Stimulated activated naive CD4-positive, alpha-beta T cell (primary cell): ENCODE results near the gene DOCK2.
"Not testable (repeated sequence)": the region's sequence is repeated elsewhere in the genome, so short reads cannot be mapped to it uniquely, and the experiment has no call there.

Experiments
- DNase-seq, 6 experiments: peaks; one replicate each; lab custom pipeline; 2025; lab: John Stamatoyannopoulos, UW

DOCK2 gene

DNA sequence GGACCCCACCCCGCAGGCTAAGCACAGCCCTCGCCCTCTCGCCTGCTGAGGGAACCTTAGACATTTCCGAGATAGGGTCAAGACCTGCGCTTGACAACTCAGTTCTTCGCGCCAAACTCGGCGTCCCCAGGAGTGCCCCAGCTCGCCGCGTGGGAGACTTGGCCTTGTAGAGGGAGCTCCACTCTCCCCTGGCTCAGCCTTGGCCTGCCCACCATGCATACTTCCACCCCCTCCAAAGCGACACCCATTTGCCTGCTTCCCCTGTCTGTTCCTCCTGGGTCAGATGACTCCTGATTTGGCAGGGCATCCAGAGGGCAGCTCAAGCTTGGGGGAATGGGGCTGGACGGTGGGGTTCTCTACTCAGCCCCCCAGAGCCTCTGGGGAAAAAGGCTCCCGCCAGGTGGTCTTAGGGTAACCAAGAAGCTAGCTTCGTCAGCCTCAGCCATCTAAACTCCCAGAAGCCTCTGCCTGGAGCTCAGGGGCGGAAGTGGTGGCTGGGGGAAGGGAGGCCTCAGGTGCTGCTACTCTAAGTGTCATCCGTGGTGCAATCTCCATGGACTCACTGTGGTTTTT is 560 bp downstream of the DOCK2 start:
- DNase-seq = peak; percentile 11 to 79 (median 58)

DNA sequence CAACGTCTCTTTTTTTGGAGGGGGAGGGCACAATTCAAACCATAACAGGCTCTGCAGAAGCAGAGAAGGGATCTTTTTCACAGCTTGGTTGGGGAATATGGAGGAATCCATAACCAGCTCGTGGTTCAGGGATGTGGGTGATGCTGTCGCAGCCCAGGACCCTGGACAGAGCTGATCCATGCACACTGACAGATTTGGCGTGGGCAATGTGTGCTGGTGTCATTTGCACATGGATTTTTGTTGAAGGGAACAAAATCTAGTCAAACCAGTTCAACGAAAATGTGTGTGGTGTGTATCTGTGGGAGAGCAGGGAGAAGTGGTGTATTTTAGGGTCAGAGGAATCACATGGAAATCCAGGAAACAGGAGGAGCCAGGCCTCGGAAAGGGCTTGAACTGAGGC is 4.2 kb downstream of the DOCK2 start:
- no peak for DNase-seq

DNA sequence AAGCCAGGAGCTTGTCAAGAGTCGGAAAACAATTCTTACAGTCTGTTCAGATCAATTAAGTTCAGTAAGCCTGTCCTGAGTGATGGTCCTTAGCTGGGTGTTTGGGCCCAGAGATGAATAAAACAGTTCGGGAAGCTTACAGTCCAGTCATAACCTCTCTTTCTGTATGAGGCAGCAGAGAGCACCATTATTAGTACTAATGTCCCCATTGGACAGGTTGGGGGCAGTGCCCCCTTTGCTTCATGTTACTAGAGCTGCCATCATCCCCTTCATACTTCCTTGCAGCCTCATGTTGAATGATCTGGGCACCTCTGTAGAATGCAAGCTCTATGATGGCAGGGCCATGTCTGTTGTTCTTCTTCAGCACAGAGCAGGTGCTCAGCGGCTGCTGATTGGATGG is 9.8 kb downstream of the DOCK2 start:
- DNase-seq = no peak

DNA sequence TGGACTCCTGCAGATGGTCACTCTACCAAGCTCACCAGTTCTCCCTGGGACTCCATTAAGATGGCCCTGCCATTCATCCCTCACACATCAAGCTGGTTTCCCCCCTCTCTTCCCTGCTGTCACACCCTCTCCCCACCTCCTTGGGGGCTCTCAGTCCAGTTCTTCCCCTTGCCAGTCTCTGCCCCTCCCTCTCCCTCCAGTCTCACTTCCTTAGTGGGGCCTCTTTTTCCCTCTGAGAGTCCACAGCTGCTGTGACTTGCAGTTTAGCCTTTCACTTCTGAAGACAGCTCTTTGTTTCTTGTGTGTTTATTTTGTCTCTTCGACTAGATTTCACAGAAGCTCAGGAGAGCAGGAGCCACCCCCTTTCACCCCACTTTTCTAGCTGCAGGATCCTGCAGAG is 10.5 kb downstream of the DOCK2 start:
- DNase-seq = no peak

DNA sequence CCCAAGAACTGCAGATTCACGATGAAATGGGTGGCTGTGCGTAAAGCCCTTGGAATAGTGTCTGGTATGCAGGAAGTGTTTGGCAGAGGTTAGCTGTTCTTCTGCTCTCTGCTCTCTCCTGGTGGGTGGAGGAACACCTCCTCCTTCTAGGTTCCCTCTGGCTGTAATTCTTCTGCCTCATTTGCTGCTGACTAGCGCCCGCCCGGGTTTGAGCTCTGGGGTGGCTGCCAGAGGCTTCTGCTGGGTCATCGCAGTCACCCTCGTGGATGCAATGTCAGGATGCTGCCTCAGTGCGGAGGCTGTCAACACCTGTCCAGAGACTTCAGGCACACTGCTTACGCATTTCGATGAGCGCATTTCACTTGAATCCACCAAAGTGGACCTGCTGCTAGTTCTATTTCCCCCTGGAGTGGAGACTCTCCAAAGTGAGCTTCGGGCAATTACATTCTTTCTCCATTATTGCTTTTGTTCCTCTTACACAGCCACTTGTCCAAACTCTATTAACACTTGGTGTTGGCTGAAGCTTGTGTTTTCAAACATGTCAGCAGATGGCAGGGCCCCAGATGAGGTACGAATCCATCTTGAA is 11.7 kb downstream of the DOCK2 start:
- DNase-seq = peak in 2 of 6 experiments; percentile 5 to 9

DNA sequence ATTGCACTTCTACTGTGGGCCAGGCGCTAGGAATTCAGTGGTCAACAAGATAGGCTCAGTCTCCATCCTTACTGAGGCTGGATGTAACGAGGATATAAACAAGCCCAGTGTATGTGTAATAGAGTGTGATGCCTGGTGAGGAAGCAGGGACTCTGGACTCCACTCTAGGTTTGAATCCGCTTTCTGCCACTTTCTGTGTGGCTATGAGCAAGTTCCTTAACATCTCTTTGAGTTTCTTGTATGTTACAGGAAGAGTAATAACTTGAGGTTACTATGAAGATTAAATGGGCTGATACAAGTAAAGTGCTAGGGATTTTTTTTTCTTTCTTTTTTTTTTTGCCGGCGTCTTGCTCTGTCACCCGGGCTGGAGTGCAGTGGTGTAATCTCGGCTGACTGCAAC is 12.4 kb downstream of the DOCK2 start:
- peak in 2 of 6 experiments; percentile 5 to 27 for DNase-seq

DNA sequence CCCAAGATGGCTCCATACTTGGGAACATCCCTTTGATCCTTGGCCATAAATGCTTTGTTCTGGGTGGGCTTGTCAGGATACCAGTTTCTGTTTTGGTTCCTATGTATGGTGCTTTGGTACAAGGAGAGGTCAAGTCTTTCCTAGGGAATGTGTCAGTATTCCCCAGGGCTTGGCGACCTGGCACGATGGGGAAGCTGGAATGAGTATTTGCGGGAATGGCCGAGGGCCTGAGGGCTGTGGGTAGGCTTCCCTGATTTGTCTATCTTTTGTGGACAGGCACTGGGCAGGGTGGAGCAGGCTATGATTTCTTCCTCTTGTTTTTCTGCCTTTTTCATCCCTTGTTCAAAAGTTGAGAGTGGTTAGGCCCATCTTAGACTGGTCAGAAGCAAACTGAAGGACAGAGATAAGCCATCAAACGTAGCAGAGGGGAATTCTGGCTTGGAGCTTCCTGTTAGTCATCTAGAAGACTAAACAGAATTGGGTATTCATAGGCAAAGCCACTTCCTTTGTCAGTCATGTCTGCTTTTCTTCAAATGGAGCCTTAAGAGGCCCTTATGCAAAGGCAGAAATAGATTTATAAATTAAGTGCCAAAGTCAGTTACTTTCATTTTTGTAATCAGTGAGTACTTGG is 13.7 kb downstream of the DOCK2 start:
- DNase-seq = peak in 2 of 6 experiments; percentile 2

DNA sequence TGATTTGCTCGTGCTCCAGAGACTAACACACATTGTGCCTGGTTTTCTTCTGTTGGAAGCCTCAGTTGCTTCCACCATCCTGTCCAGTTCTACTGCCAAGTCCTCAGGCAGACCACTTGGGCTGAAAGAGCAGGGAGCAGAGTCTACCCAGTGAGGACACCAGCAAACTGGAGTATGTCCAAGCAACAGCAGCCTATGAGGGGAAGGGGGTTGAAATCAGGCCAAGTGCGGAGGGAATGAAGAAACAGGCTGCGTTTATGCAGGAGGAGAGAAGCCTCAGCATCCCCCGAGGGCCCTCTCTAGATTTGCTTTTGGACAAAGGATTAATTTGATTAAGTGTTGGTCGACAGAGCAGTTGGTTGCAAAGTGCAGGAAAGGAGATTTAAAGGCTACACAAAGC is 14.5 kb downstream of the DOCK2 start:
- no peak for DNase-seq

DNA sequence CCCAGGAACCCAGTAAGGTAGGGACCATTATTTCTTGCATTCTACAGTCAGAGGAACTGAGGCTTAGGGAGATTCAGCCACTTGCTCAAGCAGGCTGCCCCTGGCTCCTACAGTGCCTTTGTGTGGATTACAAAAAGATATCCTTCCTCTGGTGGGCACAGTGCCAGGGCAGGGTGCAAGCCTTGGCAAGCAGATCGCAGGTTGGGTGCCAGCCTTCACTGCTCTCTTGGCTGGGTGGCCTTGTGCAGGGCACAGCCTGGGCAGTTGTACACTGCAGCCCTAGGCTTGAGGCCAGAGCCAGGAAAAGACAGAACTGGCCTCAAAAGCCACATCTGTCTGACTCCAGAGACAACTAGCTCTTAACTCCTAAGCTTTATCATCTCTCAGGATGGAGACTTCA is 15.0 kb downstream of the DOCK2 start:
- DNase-seq = no peak

DNA sequence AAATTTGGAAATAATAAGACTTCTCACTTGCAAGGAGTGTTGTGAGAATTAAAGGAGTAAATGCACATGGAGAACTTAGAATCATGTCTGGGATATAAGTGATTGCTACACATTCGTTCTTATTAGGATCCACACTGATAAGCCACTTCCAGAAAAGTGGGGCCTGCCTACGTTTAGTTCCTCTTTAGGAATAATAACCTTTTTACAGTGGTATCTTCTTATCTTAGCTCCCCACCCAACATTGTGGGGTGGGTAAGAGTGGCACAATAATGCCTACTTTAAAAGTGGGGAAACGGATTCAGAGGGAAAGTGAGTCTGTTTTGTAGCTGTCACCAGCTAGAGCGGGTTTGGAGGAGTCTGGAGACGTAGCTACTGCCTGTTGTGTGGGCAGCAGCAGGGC is 16.0 kb downstream of the DOCK2 start:
- DNase-seq = no peak

DNA sequence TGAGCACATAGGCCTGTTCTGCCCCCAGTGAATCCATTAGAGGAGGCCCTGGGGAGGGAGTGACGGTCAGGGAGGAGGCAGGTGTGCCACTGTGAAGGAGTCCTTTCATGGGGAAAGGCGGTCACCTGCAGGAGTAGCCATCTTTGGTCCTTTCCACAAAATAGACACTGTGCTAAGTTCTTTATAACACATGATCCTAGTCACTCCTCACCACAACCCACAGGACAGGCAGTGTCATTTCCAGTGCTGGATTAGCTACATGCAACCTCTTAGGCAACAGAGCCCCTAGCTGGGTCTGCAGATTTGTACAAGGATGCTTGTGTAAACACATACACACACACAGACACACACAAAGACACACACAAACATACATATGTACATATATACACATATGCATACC is 18.3 kb downstream of the DOCK2 start:
- no peak for DNase-seq

DNA sequence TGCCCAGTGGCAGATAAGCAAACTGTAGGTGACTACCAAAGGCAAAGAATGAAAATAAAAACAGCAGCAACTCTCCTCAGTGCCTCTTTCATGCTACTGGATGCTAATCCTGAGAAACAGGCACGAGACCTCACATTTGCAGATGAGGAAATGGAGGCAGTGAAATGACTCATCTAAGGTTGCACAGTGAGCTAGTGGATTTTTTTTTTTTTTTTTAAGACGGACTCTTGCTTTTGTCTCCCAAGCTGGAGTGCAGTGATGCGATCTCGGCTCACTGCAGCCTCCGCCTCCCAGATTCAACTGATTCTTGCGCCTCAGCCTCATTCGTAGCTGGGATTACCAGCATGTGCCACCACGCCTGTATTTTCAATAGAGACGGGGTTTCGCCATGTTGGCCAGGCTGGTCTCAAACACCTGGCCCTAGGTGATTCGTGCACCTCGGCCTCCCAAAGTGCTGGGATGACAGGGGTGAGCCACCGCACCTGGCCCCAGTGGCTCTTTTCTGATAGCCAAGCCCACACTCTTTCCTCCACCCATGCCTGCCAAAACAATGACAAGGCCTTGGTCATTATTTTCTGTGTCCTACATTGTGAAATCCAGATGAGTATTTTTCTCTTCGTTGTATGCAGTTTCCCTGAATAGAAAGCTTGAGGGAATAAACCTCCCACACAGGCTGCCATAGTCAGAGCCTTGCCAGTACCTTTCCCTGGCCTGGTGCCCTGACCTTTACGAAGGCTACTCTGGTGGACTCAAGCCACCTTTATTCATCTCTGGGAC is 19.2 kb downstream of the DOCK2 start:
- no peak for DNase-seq

DNA sequence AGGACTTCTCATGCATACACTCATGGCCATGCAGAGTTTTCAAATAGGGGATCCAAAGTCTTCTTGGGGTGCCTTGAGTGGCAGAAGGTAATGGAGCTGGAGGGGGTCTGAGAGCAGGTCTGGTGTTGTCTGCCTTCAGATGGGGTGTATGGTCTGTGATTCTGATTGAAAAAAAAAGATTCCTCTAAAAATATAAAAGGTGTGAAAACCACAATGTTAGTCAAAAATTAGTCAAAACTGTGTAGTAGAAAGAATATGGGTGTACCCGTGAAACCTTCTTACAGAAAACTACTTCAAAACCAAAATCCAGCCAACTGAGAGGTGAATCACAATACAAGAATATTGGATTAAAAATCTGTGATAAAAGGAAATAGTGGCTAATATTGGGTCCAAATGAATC is 20.1 kb downstream of the DOCK2 start:
- no peak for DNase-seq

DNA sequence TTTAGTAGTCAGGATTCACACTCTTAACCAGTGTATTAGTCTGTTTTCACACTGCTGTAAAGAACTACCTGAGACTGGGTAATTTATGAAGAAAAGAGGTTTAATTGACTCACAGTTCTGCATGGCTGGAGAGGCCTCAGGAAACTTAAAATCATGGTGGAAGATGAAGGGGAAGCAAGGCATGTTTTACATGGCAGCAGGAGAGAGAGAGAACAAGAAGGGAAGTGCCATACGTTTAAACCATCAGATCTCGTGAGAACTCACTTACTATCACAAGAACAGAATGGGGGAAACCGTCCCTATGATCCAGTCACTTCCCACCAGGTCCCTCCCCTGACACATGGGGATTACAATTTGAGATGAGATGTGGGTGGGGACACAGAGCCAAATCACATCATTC is 25.4 kb downstream of the DOCK2 start:
- DNase-seq = not testable (repeated sequence)

DNA sequence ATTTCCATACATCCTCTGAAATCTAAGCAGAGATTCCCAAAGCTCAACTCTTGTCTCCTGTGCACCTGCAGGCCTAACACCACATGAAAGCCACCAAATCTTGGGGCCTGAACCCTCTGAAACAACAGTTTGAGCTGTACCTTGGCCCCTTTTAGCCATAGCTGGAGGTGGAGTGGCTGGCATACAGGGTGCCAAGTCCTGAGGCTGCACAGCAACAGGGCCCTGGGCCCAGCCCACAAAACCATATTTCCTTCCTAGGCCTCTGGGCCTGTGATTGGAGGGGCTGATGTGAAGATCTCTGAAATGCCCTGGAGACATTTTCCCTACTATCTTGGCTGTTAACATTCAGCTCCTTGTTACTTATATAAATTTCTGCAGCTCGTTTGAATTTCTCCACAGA is 26.5 kb downstream of the DOCK2 start:
- no peak for DNase-seq

DNA sequence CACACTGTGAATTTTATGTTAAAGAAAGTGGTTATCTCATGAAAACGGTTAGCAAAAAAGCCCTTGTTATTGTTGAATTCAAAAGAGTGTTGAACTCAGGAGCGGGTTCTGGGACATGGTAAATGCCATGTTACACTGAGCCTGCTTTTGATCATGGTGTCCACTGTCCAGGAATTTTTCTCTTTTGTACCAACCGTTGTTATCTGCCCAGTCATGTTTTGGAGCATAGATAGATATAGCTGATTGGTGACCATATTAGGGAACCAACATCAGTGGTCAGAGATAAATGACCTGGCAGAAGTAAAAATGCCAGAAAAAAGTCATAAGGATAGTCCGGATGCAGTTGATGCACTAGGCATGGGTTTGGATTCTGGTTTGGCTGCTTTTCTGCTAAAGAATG is 29.3 kb downstream of the DOCK2 start:
- no peak for DNase-seq

DNA sequence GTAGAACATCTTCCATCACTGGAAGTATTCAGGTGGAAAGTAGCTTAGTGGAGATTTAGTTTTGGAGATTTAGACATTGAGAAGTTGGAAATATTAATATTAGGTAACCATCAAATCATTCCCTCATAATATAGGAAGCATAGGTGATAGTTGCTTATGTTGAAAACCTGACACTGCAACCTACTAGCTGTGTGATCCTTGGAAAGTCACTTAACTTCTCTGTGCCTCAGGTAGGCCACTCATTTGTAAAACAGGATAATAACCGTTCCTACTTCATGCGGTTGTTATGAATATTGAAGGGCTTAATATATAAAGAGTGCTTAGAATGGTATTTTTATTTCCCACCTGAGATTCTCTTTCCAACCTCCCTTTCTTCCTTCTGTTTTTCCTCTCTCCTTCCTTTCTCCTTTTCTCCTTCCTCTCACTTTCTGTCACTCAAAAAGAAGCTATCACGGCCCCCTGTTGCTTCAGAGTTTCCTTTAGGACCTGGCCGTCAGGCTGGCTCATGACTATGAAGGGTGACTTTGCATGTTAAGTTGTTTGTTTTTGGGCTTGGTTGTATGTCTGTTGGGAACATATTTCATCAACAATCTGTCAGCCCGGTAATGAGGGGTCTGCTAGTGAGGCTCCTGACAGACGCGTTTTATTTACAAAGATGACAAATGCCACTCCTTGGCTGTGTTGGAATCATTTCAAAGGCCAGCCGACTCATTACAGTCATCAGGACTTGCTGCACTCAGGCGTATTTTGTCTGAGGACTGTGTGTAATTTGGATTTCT is 31.0 kb downstream of the DOCK2 start:
- DNase-seq = no peak

DNA sequence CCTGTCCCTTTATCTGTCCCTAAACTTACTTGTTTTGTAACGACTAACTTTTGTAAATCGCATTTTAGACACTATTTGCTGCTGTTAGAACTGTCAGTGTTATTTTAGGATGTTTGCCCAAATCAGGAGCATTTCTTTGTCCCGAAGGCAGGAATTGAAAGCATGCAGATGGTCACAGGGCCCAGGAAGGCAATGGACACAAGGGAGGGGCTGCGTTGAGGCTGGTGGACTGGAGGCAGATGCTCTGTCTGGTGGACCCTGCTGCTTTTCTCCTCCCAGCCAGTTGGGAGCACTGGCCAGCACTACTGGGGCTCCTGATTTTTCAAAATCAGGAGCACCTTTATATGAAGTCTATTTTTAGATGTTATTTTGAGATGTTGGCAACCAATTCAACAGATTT is 31.7 kb downstream of the DOCK2 start:
- no peak for DNase-seq

DNA sequence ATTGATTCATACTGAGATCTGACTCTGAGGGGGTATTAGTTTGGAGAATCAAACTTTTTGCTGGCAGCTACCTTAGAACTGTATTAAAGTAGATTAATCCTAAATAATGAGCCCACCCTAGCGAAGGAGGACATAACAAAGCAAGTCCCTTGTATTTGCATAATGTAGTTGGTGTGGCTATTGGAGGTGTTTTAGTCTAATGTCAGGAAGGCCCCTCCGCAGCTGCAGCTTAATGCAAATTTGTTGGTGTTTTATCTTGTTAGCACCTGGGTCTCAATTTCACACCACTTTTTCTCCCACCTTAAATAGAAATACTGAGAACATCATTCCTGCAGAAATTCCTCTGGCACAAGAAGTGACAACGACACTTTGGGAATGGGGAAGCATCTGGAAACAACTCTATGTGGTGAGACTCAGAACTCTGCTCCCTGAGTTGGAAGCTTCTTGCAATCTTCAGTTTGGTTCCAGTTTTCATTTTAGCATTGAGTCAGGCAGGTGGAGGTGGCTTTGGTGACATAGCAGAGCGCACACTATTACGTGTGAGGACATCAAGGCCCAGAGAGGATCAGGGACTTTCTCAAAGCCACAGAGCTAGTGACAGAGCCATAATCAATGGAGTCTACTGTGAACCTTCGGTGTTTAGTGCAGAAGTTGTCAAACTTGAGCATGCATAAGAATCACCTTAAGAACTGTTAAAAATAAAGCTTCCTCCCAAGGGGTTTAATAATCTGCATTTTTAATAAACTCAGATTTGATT is 33.9 kb downstream of the DOCK2 start:
- DNase-seq = no peak

DNA sequence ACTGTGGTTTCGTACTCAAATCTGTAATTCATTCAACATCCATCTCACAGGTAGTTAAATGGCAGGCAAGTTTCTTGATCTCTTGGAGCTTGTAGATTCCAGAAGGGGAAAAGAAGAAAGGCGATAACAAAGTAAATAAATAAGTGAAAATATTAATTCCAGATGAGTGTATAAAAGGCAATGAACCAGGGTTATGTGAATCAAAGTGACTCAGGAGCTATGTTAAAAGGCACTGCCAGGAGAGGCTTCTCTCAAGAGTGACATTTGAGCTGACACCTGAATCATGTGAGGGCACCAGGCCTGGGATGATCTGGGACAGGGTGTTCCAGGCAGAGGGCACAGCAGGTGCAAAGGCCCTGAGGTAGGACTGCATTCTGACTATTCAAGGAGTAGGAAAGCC is 45.0 kb downstream of the DOCK2 start:
- DNase-seq = no peak

DNA sequence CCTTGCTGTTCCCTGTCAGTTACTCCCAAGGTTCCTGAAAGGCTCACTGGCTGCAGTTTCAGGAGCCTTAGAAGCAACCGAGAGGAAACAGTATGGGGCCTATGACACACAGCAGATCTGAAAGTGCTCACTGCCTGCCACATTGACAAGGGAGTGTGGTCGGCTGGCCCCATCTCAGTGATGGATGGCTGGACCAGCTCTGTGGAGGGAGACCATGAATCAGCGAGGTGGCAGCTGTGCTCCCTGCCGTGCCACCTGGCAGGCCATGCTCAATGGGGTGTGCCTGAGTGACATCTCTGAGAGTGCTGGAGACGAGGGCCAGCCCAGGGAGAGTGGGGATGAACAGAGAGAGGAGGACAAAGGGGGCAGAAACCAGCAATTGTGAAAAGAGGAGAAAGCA is 49.1 kb downstream of the DOCK2 start:
- no peak for DNase-seq

DNA sequence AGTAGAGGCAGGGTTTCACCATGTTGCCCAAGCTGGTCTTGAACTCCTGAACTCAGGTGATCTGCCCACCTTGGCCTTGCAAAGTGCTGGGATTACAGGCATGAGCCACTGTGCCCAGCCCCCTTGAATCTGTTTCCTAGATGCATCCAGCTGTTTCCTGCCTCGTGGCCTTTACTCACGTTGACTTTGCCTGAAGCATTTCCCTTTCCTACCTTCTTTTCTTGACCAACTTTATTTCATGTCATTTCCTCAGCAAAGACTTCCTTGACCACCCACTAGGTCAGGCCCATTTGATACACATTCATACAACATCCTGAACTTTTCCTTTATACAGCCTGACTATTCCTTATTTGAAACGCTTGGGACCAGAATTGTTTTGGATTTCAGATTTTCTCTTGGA is 51.0 kb downstream of the DOCK2 start:
- no peak for DNase-seq
